Fibroblast of pulmonary artery (primary cell): Measurements from ENCODE around the gene MRPL43.

Experiments used
- DNase-seq: peaks from one replicate; pipeline ENCODE4 v3.0.0-alpha.2; 2010; ENCODE audit warnings: low read depth
- H3K4me3 ChIP-seq: replicated peaks from 2 replicates; pipeline ENCODE4 v1.5.1; 2011; ENCODE audit warnings: low read depth, mild to moderate bottlenecking, control low read depth, low read length, moderate library complexity
- CTCF ChIP-seq: IDR thresholded peaks from 2 replicates; pipeline ENCODE4 v1.5.1; 2011; ENCODE audit warnings: mild to moderate bottlenecking, control low read depth, low read length, inconsistent platforms; ENCODE audit errors: missing control alignments

The MRPL43 gene

GRCh38 chr10:101001659-101002035, 14.3 kb upstream of the MRPL43 start:
- no peak for TF ChIP-seq CTCF
- no peak for DNase-seq
- H3K4me3 ChIP-seq = peak overlapping the region; percentile 89

GRCh38 chr10:101000915-101001658, 13.8 kb upstream of the MRPL43 start:
- peak; percentile 92 for DNase-seq
- peak overlapping the region; percentile 89 for H3K4me3 ChIP-seq
- no peak for TF ChIP-seq CTCF

- peak overlapping the region; percentile 89 for H3K4me3 ChIP-seq
- DNase-seq = no peak
- TF ChIP-seq CTCF = no peak
These were observed 13.0 kb upstream of the MRPL43 start for GRCh38 chr10:101000127-101000914.

GRCh38 chr10:100999742-101000126, 12.4 kb upstream of the MRPL43 start, which contains the start of gene LZTS2:
Gene LZTS2, plus strand, starts transcription at chr10:100999808. Its CDS starts 2,731 bp downstream, at chr10:101002539.
- peak within 1 kb of the TSS; percentile 89 for H3K4me3 ChIP-seq
- no peak for TF ChIP-seq CTCF
- no peak for DNase-seq

- peak overlapping the region; percentile 89 for H3K4me3 ChIP-seq
- TF ChIP-seq CTCF = peak; percentile 42
These were observed 11.9 kb upstream of the MRPL43 start for GRCh38 chr10:100998991-100999741.

GRCh38 chr10:100998183-100998990, 11.1 kb upstream of the MRPL43 start:
- H3K4me3 ChIP-seq = peak overlapping the region; percentile 89
- DNase-seq = peak; percentile 77
- TF ChIP-seq CTCF = no peak

More at GRCh38 chr10:100998991-100999741, 11.9 kb upstream of the MRPL43 start:
- peak; percentile 79 for DNase-seq
